Measurements from ENCODE around the gene HRH2.
A peak's percentile ranks its signal among the peaks of the same experiment; 100 is the strongest.

Gene HRH2

GRCh38 chr5:175671013-175671412 lies 13.1 kb downstream of the HRH2 start:
- POLR2A ChIA-PET: no interaction called here
- Histone ChIP-seq H3K4me3 (ENCODE audit: control insufficient read depth in 1 of 7, extremely low read depth in 1 of 7, insufficient read depth in 4 of 7, low read depth in 2 of 7, low read length in 6 of 7) (no peak overlapping the region), H3K27me3 (replicated peaks in 2 of 5; ENCODE audit: control insufficient read depth in 4 of 5, insufficient read depth in 5 of 5, low read length in 4 of 5) (peaks cover 0 to 5% (median 0%) of the 10 kb centered on the region in 5 experiments), H3K9me3 (ENCODE audit: control extremely low read depth in 1 of 5, control insufficient read depth in 4 of 5, insufficient read depth in 2 of 5, low read depth in 1 of 5, low read length in 4 of 5) (no peaks in the 10 kb centered on the region), H3K36me3 (ENCODE audit: control insufficient read depth in 4 of 4, insufficient read depth in 4 of 4, low read length in 3 of 4) (peaks cover 0 to 11% (median 0%) of the 10 kb centered on the region in 4 experiments), H3K27ac (ENCODE audit: insufficient read depth in 1 of 2, low read depth in 1 of 2, low read length in 2 of 2, poor library complexity in 1 of 2, severe bottlenecking in 2 of 2) (no peak overlapping the region), H3K4me1 (ENCODE audit: control extremely low read depth in 1 of 4, control insufficient read depth in 4 of 4, insufficient read depth in 4 of 4, low read length in 3 of 4) (peaks cover 4 to 94% (median 14%) of the 10 kb centered on the region in 4 experiments)
- CTCF ChIA-PET: no interaction called here
- no peak for DNase-seq
- 9% methylated on average over 4 of the region's 4 CpGs for WGBS (ENCODE audit: insufficient coverage)

GRCh38 chr5:175672976-175673648 lies 15.2 kb downstream of the HRH2 start:
- H3K36me3 ChIP-seq (ENCODE audit: control insufficient read depth in 4 of 4, insufficient read depth in 4 of 4, low read length in 3 of 4): peaks cover 0 to 17% (median 0%) of the 10 kb centered on the region in 4 experiments
- 97% methylated on average over 12 of the region's 12 CpGs for WGBS (ENCODE audit: insufficient coverage)
- CTCF ChIA-PET: no interaction called here
- peaks cover 10 to 87% (median 25%) of the 10 kb centered on the region in 4 experiments for H3K4me1 ChIP-seq (ENCODE audit: control extremely low read depth in 1 of 4, control insufficient read depth in 4 of 4, insufficient read depth in 4 of 4, low read length in 3 of 4)
- H3K4me3 ChIP-seq (ENCODE audit: control insufficient read depth in 1 of 7, extremely low read depth in 1 of 7, insufficient read depth in 4 of 7, low read depth in 2 of 7, low read length in 6 of 7): no peak overlapping the region
- no peak for DNase-seq
- no peak overlapping the region for H3K27ac ChIP-seq (ENCODE audit: insufficient read depth in 1 of 2, low read depth in 1 of 2, low read length in 2 of 2, poor library complexity in 1 of 2, severe bottlenecking in 2 of 2)
- H3K27me3 ChIP-seq (replicated peaks in 2 of 5; ENCODE audit: control insufficient read depth in 4 of 5, insufficient read depth in 5 of 5, low read length in 4 of 5): peaks cover 0 to 15% (median 0%) of the 10 kb centered on the region in 5 experiments
- POLR2A ChIA-PET: no interaction called here
- no peaks in the 10 kb centered on the region for H3K9me3 ChIP-seq (ENCODE audit: control extremely low read depth in 1 of 5, control insufficient read depth in 4 of 5, insufficient read depth in 2 of 5, low read depth in 1 of 5, low read length in 4 of 5)

- POLR2A ChIA-PET: no interaction called here
- no peak overlapping the region for H3K27ac ChIP-seq (ENCODE audit: insufficient read depth in 1 of 2, low read depth in 1 of 2, low read length in 2 of 2, poor library complexity in 1 of 2, severe bottlenecking in 2 of 2)
Measured at GRCh38 chr5:175674731-175675346, 17.0 kb downstream of the HRH2 start.

GRCh38 chr5:175675873-175676272 lies 18.0 kb downstream of the HRH2 start:
- POLR2A ChIA-PET: no interaction called here
- CTCF ChIA-PET: interaction anchor here (1.0 kb wide), 2 partner anchors 25 to 43 kb away, joined by 3 to 4 read pairs; no protein-coding TSS in a partner anchor

More at GRCh38 chr5:175674731-175675346, 17.0 kb downstream of the HRH2 start:
- H3K36me3 ChIP-seq (ENCODE audit: control insufficient read depth in 4 of 4, insufficient read depth in 4 of 4, low read length in 3 of 4): peaks cover 0 to 21% (median 0%) of the 10 kb centered on the region in 4 experiments
- no peaks in the 10 kb centered on the region for H3K9me3 ChIP-seq (ENCODE audit: control extremely low read depth in 1 of 5, control insufficient read depth in 4 of 5, insufficient read depth in 2 of 5, low read depth in 1 of 5, low read length in 4 of 5)
- no peak overlapping the region for H3K4me3 ChIP-seq (ENCODE audit: control insufficient read depth in 1 of 7, extremely low read depth in 1 of 7, insufficient read depth in 4 of 7, low read depth in 2 of 7, low read length in 6 of 7)
- DNase-seq: no peak
- 86% methylated on average over 4 of the region's 5 CpGs for WGBS (ENCODE audit: insufficient coverage)
- peaks cover 0 to 15% (median 0%) of the 10 kb centered on the region in 5 experiments for H3K27me3 ChIP-seq (replicated peaks in 2 of 5; ENCODE audit: control insufficient read depth in 4 of 5, insufficient read depth in 5 of 5, low read length in 4 of 5)
- peaks cover 10 to 76% (median 25%) of the 10 kb centered on the region in 4 experiments for H3K4me1 ChIP-seq (ENCODE audit: control extremely low read depth in 1 of 4, control insufficient read depth in 4 of 4, insufficient read depth in 4 of 4, low read length in 3 of 4)
- CTCF ChIA-PET: interaction anchor here (1.0 kb wide), 2 partner anchors 11 to 26 kb away, joined by 4 read pairs; no protein-coding TSS in a partner anchor

GRCh38 chr5:175677571-175677970 lies 19.7 kb downstream of the HRH2 start:
- Histone ChIP-seq H3K36me3 (ENCODE audit: control insufficient read depth in 4 of 4, insufficient read depth in 4 of 4, low read length in 3 of 4) (peaks cover 0 to 25% (median 0%) of the 10 kb centered on the region in 4 experiments), H3K9me3 (ENCODE audit: control extremely low read depth in 1 of 5, control insufficient read depth in 4 of 5, insufficient read depth in 2 of 5, low read depth in 1 of 5, low read length in 4 of 5) (no peaks in the 10 kb centered on the region), H3K27me3 (replicated peaks in 2 of 5; ENCODE audit: control insufficient read depth in 4 of 5, insufficient read depth in 5 of 5, low read length in 4 of 5) (peaks cover 0 to 21% (median 0%) of the 10 kb centered on the region in 5 experiments), H3K4me3 (ENCODE audit: control insufficient read depth in 1 of 7, extremely low read depth in 1 of 7, insufficient read depth in 4 of 7, low read depth in 2 of 7, low read length in 6 of 7) (no peak overlapping the region), H3K4me1 (ENCODE audit: control extremely low read depth in 1 of 4, control insufficient read depth in 4 of 4, insufficient read depth in 4 of 4, low read length in 3 of 4) (peaks cover 6 to 63% (median 11%) of the 10 kb centered on the region in 4 experiments), H3K27ac (ENCODE audit: insufficient read depth in 1 of 2, low read depth in 1 of 2, low read length in 2 of 2, poor library complexity in 1 of 2, severe bottlenecking in 2 of 2) (no peak overlapping the region)
- 57% methylated on average over 13 of the region's 13 CpGs for WGBS (ENCODE audit: insufficient coverage)
- ChIA-PET CTCF (interaction anchor here (0.9 to 1.4 kb wide), 4 partner anchors 11 to 144 kb away, joined by 4 to 6 read pairs (median 4); no protein-coding TSS in a partner anchor), POLR2A (interaction anchor here (0.8 kb wide), 1 partner anchor 12 kb away, joined by 5 read pairs; no protein-coding TSS in a partner anchor)
- DNase-seq: peak in 2 of 3 donors; percentile 31 to 46

More at GRCh38 chr5:175675873-175676272, 18.0 kb downstream of the HRH2 start:
- WGBS (ENCODE audit: insufficient coverage): 95% methylated on average over 9 of the region's 10 CpGs
- Histone ChIP-seq H3K4me1 (ENCODE audit: control extremely low read depth in 1 of 4, control insufficient read depth in 4 of 4, insufficient read depth in 4 of 4, low read length in 3 of 4) (peaks cover 10 to 74% (median 21%) of the 10 kb centered on the region in 4 experiments), H3K4me3 (ENCODE audit: control insufficient read depth in 1 of 7, extremely low read depth in 1 of 7, insufficient read depth in 4 of 7, low read depth in 2 of 7, low read length in 6 of 7) (no peak overlapping the region), H3K9me3 (ENCODE audit: control extremely low read depth in 1 of 5, control insufficient read depth in 4 of 5, insufficient read depth in 2 of 5, low read depth in 1 of 5, low read length in 4 of 5) (no peaks in the 10 kb centered on the region), H3K36me3 (ENCODE audit: control insufficient read depth in 4 of 4, insufficient read depth in 4 of 4, low read length in 3 of 4) (peaks cover 0 to 21% (median 0%) of the 10 kb centered on the region in 4 experiments), H3K27me3 (replicated peaks in 2 of 5; ENCODE audit: control insufficient read depth in 4 of 5, insufficient read depth in 5 of 5, low read length in 4 of 5) (peaks cover 0 to 19% (median 0%) of the 10 kb centered on the region in 5 experiments), H3K27ac (ENCODE audit: insufficient read depth in 1 of 2, low read depth in 1 of 2, low read length in 2 of 2, poor library complexity in 1 of 2, severe bottlenecking in 2 of 2) (no peak overlapping the region)
- no peak for DNase-seq

- Histone ChIP-seq H3K9me3 (ENCODE audit: control extremely low read depth in 1 of 5, control insufficient read depth in 4 of 5, insufficient read depth in 2 of 5, low read depth in 1 of 5, low read length in 4 of 5) (no peaks in the 10 kb centered on the region), H3K36me3 (ENCODE audit: control insufficient read depth in 4 of 4, insufficient read depth in 4 of 4, low read length in 3 of 4) (peaks cover 0 to 30% (median under 1%) of the 10 kb centered on the region in 4 experiments), H3K27ac (ENCODE audit: insufficient read depth in 1 of 2, low read depth in 1 of 2, low read length in 2 of 2, poor library complexity in 1 of 2, severe bottlenecking in 2 of 2) (no peak overlapping the region), H3K4me3 (ENCODE audit: control insufficient read depth in 1 of 7, extremely low read depth in 1 of 7, insufficient read depth in 4 of 7, low read depth in 2 of 7, low read length in 6 of 7) (no peak overlapping the region), H3K4me1 (ENCODE audit: control extremely low read depth in 1 of 4, control insufficient read depth in 4 of 4, insufficient read depth in 4 of 4, low read length in 3 of 4) (peaks cover 6 to 58% (median 11%) of the 10 kb centered on the region in 4 experiments), H3K27me3 (replicated peaks in 2 of 5; ENCODE audit: control insufficient read depth in 4 of 5, insufficient read depth in 5 of 5, low read length in 4 of 5) (peaks cover 0 to 21% (median 0%) of the 10 kb centered on the region in 5 experiments)
- CTCF ChIA-PET: interaction anchor here (0.9 to 1.4 kb wide), 4 partner anchors 11 to 144 kb away, joined by 4 to 6 read pairs (median 4); no protein-coding TSS in a partner anchor
- 96% methylated on average over 10 of the region's 10 CpGs for WGBS (ENCODE audit: insufficient coverage)
- no peak for DNase-seq
- POLR2A ChIA-PET: no interaction called here
Measured at GRCh38 chr5:175678074-175678473, 20.2 kb downstream of the HRH2 start.

All from common myeloid progenitor, CD34-positive (primary cell).